OCI-LY1 (cell line): Measurements from ENCODE around the gene C10orf62.
"Not testable (repeated sequence)": the region's sequence is repeated elsewhere in the genome, so short reads cannot be mapped to it uniquely, and the experiment has no call there.

Source experiments
- EZH2 ChIP-seq: fragments of 200-600 bp; sonication (generic), shearing (Covaris generic); IDR thresholded peaks from 2 replicates; pipeline ENCODE4 v1.8.0; 2017; ENCODE audit warnings: borderline replicate concordance, mixed run types, mild to moderate bottlenecking, antibody characterized with exemption, low read length, moderate library complexity, mixed read lengths
- TF ChIP-seq, protein P1 (sequence below): fragments of 200-600 bp; sonication (generic), shearing (Covaris generic); IDR thresholded peaks from 2 replicates; pipeline ENCODE4 v1.5.1; 2017; ENCODE audit warnings: mild to moderate bottlenecking, antibody characterized with exemption, low read length, moderate library complexity, mixed read lengths

DNA sequence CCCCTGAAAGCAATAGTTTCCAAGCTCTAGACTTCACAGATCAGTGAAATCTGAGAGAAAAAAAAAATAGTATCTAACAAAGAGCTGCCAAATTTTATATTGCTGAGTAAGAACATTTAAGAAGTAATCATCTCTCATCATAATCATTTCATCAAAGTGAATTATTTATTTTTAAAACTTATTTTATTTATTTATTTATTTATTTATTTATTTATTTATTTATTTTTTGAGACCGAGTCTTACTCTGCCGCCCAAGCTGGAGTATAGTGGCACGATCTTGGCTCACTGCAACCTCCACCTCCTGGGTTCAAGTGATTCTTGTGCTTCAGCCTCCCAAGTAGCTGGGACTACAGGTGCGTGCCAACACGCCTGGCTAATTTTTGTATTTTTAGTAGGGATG lies 13.0 kb upstream of the C10orf62 start:
- TF ChIP-seq, protein P1, sequence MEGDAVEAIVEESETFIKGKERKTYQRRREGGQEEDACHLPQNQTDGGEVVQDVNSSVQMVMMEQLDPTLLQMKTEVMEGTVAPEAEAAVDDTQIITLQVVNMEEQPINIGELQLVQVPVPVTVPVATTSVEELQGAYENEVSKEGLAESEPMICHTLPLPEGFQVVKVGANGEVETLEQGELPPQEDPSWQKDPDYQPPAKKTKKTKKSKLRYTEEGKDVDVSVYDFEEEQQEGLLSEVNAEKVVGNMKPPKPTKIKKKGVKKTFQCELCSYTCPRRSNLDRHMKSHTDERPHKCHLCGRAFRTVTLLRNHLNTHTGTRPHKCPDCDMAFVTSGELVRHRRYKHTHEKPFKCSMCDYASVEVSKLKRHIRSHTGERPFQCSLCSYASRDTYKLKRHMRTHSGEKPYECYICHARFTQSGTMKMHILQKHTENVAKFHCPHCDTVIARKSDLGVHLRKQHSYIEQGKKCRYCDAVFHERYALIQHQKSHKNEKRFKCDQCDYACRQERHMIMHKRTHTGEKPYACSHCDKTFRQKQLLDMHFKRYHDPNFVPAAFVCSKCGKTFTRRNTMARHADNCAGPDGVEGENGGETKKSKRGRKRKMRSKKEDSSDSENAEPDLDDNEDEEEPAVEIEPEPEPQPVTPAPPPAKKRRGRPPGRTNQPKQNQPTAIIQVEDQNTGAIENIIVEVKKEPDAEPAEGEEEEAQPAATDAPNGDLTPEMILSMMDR = not testable (repeated sequence)
- TF ChIP-seq EZH2 = not testable (repeated sequence)
